GM21447 (cell line): ENCODE results near the gene SH2D7.

Source experiments
- ATAC-seq: cut with Tn5 transposase; IDR thresholded peaks from one replicate; pipeline ENCODE4 v1.9.1; 2021; ENCODE audit not compliant: unreplicated experiment

The SH2D7 gene

GRCh38 chr15:78102211-78102610 is 9.8 kb downstream of the SH2D7 start:
- ATAC-seq: no peak

GRCh38 chr15:78102741-78103140 is 10.4 kb downstream of the SH2D7 start:
- ATAC-seq: no peak

GRCh38 chr15:78103406-78104118 is 11.2 kb downstream of the SH2D7 start:
- peak; percentile 83 for ATAC-seq

- peak; percentile 9 for ATAC-seq
Observed at GRCh38 chr15:78104119-78104479, 11.7 kb downstream of the SH2D7 start.

- ATAC-seq: no peak
Observed at GRCh38 chr15:78104566-78105475, 12.5 kb downstream of the SH2D7 start.

GRCh38 chr15:78105476-78106241 is 13.3 kb downstream of the SH2D7 start:
- no peak for ATAC-seq

- ATAC-seq: no peak
Observed at GRCh38 chr15:78107471-78107870, 15.1 kb downstream of the SH2D7 start.

- peak; percentile 43 for ATAC-seq
Observed at GRCh38 chr15:78108300-78109084, 16.1 kb downstream of the SH2D7 start.

- ATAC-seq: no peak
Observed at GRCh38 chr15:78109156-78109555, 16.8 kb downstream of the SH2D7 start.

- ATAC-seq: no peak
Observed at GRCh38 chr15:78110096-78110495, 17.7 kb downstream of the SH2D7 start.

- ATAC-seq: no peak
Observed at GRCh38 chr15:78110916-78111475, 18.6 kb downstream of the SH2D7 start.

- ATAC-seq: no peak
Observed at GRCh38 chr15:78111788-78112187, 19.4 kb downstream of the SH2D7 start.

- no peak for ATAC-seq
Observed at GRCh38 chr15:78112551-78112950, 20.2 kb downstream of the SH2D7 start.

- no peak for ATAC-seq
Observed at GRCh38 chr15:78120523-78120922, 28.2 kb downstream of the SH2D7 start.

GRCh38 chr15:78125267-78125666 is 32.9 kb downstream of the SH2D7 start:
- ATAC-seq: no peak

GRCh38 chr15:78127882-78128281 is 35.5 kb downstream of the SH2D7 start:
- no peak for ATAC-seq

GRCh38 chr15:78129077-78129750 is 36.9 kb downstream of the SH2D7 start:
- ATAC-seq: no peak

- no peak for ATAC-seq
Observed at GRCh38 chr15:78129751-78130287, 37.5 kb downstream of the SH2D7 start.

GRCh38 chr15:78130466-78131294 is 38.3 kb downstream of the SH2D7 start:
- peak; percentile 40 for ATAC-seq
